Upper lobe of right lung (tissue), 1 donor: ENCODE results near the gene KRT27. TPM values are rescaled to one million over a fixed set of nuclear protein-coding genes. Genes with fewer than 3 reads are reported as not detected.
"Not testable (repeated sequence)": the region's sequence is repeated elsewhere in the genome, so short reads cannot be mapped to it uniquely, and the experiment has no call there.

Experiments used
- ATAC-seq: fragments of 200-7000 bp; cut with Tn5 transposase; one replicate; pipeline ENCODE4 v1.9.1; 2020; ENCODE audit warnings: mild to moderate bottlenecking, moderate library complexity
- DNase-seq: peaks from one replicate; pipeline ENCODE4 v3.0.0-alpha.2; 2020
- H3K27ac ChIP-seq: fragments of 200-600 bp; one replicate; pipeline ENCODE4 v1.8.0; 2022
- H3K27me3 ChIP-seq: fragments of 200-600 bp; one replicate; pipeline ENCODE4 v1.8.0; 2022; ENCODE audit warnings: mild to moderate bottlenecking
- H3K36me3 ChIP-seq: fragments of 200-600 bp; one replicate; pipeline ENCODE4 v1.8.0; 2022
- H3K4me1 ChIP-seq: fragments of 200-600 bp; one replicate; pipeline ENCODE4 v1.8.0; 2022
- H3K4me3 ChIP-seq: fragments of 200-600 bp; one replicate; pipeline ENCODE4 v1.8.0; 2022; ENCODE audit warnings: mild to moderate bottlenecking
- H3K9me3 ChIP-seq: fragments of 200-600 bp; one replicate; pipeline ENCODE4 v1.8.0; 2022
- intact Hi-C: fragments of 100-400 bp; cut with DNase I; formaldehyde crosslinking; loops from one replicate; pipeline ENCODE4 v1.11.0; 2022
- total RNA-seq: library from RNA; stranded (reverse); fragmentation: NEBNext Ultra II Directional; extraction: Animal tissue kit (Norgen Biotek cat#: 25700); gene quantifications from one replicate; pipeline ENCODE4 v1.2.1, GENCODE V29; 2021
- TF ChIP-seq, protein P1 (sequence below): fragments of 200-600 bp; IDR thresholded peaks from one replicate; pipeline ENCODE4 v1.8.0; 2022; ENCODE audit warnings: antibody characterized with exemption
- donor health status: DM: no; HTN: yes; CAD: no; lungs with severe emphysema.

Gene KRT27
- total RNA-seq, 1 donor from 2014 or later: 0.55 TPM

- H3K27me3 ChIP-seq: no peaks in the 10 kb centered on the region
- DNase-seq: peak; percentile 91
- H3K27ac ChIP-seq: peak overlapping the region; percentile 85
- TF ChIP-seq, protein P1, sequence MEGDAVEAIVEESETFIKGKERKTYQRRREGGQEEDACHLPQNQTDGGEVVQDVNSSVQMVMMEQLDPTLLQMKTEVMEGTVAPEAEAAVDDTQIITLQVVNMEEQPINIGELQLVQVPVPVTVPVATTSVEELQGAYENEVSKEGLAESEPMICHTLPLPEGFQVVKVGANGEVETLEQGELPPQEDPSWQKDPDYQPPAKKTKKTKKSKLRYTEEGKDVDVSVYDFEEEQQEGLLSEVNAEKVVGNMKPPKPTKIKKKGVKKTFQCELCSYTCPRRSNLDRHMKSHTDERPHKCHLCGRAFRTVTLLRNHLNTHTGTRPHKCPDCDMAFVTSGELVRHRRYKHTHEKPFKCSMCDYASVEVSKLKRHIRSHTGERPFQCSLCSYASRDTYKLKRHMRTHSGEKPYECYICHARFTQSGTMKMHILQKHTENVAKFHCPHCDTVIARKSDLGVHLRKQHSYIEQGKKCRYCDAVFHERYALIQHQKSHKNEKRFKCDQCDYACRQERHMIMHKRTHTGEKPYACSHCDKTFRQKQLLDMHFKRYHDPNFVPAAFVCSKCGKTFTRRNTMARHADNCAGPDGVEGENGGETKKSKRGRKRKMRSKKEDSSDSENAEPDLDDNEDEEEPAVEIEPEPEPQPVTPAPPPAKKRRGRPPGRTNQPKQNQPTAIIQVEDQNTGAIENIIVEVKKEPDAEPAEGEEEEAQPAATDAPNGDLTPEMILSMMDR: no peak
- intact Hi-C loops: no loop called here
- no peaks in the 10 kb centered on the region for H3K36me3 ChIP-seq
- H3K9me3 ChIP-seq: no peaks in the 10 kb centered on the region
- H3K4me1 ChIP-seq: no peaks in the 10 kb centered on the region
- H3K4me3 ChIP-seq: peak overlapping the region; percentile 66
- ATAC-seq: peak; percentile 97
These were observed 36.6 kb upstream of the KRT27 start for GRCh38 chr17:40818733-40819527.

DNA sequence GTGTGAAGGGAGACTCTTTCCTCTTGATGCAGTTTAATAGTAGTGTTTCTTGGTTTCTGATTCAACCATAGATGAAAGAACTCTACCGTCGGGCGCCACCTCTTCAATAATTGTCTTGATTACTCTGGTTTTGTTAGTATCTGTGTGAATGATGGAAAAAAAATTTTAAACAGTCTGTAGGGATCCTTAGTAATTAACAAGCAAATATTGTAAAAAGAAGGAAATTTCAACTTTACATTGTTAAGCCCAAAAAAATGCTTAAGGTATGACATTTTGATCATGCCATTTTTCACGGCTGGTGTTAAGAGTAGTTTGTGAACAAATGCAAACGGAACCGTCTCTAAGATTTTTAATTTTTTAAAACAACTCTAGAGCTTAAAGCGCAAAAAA is 36.0 kb upstream of the KRT27 start:
- Histone ChIP-seq H3K4me3 (peak overlapping the region; percentile 66), H3K27me3 (no peaks in the 10 kb centered on the region), H3K36me3 (no peaks in the 10 kb centered on the region), H3K27ac (peak overlapping the region; percentile 85), H3K4me1 (no peaks in the 10 kb centered on the region), H3K9me3 (no peaks in the 10 kb centered on the region)
- intact Hi-C loops: no loop called here
- TF ChIP-seq, protein P1: no peak
- ATAC-seq (no peak), DNase-seq (no peak)

DNA sequence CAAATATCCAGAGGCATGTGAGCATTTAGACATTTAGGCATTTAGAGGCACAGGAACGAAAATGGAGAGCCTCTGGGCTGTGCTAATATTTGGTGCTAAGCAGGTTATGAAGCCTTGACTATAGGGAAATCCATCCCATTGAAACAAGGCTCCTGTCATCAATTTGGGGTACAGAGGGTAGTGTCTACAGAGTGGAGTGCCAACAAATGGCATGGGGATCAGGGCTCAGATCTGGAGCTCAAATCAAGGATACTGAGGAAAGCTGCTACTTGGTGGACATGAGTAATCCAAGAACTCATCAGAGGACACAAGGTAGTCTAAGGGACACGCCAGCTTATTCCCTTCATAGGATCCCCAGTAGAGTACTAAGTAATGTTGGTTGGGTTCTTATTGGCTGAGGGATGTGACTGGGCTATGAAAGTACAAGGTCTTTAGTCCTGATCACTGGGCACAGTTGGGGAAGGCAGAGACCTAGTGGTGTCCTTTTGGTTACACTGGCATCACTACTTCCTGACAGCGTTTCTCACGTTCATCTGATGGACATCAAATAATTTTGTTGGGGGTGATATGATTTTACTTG is 34.8 kb upstream of the KRT27 start:
- intact Hi-C loops: no loop called here
- no peaks in the 10 kb centered on the region for H3K9me3 ChIP-seq
- no peak overlapping the region for H3K4me3 ChIP-seq
- DNase-seq (no peak), ATAC-seq (no peak)
- no peak overlapping the region for H3K27ac ChIP-seq
- H3K36me3 ChIP-seq: no peaks in the 10 kb centered on the region
- H3K4me1 ChIP-seq: no peaks in the 10 kb centered on the region
- H3K27me3 ChIP-seq: peaks cover 10% of the 10 kb centered on the region
- TF ChIP-seq, protein P1: no peak

DNA sequence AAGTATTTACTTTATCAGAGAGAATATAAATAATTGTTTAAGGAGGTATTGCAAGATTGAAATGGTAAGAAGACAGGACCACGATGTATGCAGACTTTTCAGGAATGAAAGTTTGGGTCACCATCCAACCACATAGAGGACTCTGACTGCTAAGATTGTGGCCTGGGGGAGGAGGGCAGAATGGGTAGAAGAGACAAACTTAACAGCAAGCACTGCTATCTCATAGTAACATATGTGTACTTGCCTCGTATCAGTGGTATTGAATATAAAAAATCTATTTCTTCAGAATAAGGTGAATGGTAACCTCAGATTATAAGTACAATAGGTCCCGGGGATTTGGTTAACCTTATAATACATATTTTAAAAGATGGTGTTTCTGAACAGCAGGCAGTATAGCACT is 34.2 kb upstream of the KRT27 start:
- Histone ChIP-seq H3K4me3 (no peak overlapping the region), H3K27me3 (peaks cover 12% of the 10 kb centered on the region), H3K9me3 (no peaks in the 10 kb centered on the region), H3K4me1 (no peaks in the 10 kb centered on the region), H3K27ac (no peak overlapping the region), H3K36me3 (no peaks in the 10 kb centered on the region)
- no peak for ATAC-seq
- TF ChIP-seq, protein P1: no peak
- no peak for DNase-seq
- intact Hi-C loops: no loop called here

GRCh38 chr17:40815381-40815780 is 33.0 kb upstream of the KRT27 start:
- H3K36me3 ChIP-seq: no peaks in the 10 kb centered on the region
- no peaks in the 10 kb centered on the region for H3K9me3 ChIP-seq
- no peak for ATAC-seq
- no peaks in the 10 kb centered on the region for H3K4me1 ChIP-seq
- no peak for DNase-seq
- TF ChIP-seq, protein P1: no peak
- H3K27me3 ChIP-seq: peaks cover 12% of the 10 kb centered on the region
- no peak overlapping the region for H3K27ac ChIP-seq
- intact Hi-C loops: no loop called here
- no peak overlapping the region for H3K4me3 ChIP-seq

DNA sequence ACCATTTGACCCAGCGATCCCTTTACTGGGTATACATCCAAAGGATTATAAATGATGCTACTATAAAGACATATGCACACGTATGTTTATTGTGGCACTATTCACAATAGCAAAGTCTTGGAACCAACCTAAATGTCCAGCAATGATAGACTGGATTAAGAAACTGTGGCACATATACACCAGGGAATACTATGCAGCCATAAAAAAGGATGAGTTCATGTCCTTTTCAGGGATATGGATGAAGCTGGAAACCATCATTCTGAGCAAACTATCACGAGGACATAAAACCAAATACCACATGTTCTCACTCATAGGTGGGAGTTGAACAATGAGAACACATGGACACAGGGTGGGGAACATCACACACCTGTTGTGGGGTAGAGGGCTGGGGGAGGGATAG is 32.3 kb upstream of the KRT27 start:
- H3K27ac ChIP-seq, H3K36me3 ChIP-seq, intact Hi-C loops, H3K4me3 ChIP-seq, ATAC-seq, DNase-seq, H3K9me3 ChIP-seq, H3K4me1 ChIP-seq: not testable (repeated sequence)
- H3K27me3 ChIP-seq: peaks cover 17% of the 10 kb centered on the region
